NCI-H748 (cell line): ENCODE measurements around the gene RAP2A.
A peak's percentile ranks its signal among the peaks of the same experiment; 100 is the strongest.

Experiments
- DNase-seq: peaks from one replicate; lab custom pipeline; 2025; ENCODE audit not compliant: unreplicated experiment; lab: John Stamatoyannopoulos, UW

RAP2A gene

DNA sequence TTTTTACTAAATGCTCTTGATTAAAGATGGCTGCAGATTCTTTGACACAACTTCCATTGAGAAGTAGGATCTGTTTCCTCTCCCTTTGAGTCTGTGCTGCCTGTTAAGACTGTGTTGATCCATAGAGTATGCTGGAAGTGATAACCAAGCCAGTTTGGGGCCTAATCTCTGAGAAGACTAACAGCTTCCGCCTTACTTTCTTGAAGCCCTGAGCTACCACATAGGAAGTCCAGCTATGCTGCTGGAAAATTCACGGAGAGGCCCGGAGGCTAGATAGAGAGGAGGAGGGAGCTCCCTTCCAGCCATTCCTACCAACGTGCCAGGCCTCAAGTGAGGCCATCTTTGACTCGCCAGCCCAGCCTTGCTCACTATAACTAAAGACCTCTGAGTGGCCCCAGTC lies 12.5 kb downstream of the RAP2A start:
- DNase-seq: no peak

DNA sequence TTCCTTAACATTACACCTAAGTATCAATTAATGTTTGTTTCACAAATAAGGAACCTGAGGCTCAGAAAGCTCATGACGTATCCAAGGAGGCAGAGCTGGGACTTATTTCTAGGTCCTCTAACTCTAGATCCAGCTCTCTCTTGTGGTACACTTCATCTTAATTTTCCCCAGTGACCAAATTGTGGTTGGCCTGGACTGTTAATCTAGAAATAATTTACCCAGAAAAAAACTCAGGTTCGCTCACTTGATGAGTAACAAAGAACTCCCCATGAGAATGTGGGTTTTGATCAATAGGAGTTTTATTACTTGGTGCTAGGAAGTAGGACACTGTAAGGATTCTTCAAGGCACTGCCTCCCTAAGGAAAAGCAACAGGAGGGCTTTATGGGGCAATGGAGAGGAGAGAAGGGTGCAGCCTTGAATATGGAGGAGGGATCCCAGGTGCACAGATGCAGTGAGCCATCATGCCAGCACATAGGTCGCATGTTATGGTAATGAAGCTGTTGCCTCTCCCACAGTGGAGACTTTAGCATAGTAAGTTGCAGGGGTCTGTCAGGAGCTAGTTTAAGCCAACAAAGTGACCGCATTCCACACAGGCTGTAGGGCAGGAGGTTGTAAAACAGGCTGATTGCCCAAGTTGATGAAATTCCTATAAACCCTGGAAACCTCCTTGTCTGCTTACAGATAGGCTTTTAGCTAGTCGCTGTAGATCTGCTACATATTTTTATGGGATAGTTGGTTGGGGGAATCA lies 14.7 kb downstream of the RAP2A start:
- no peak for DNase-seq

DNA sequence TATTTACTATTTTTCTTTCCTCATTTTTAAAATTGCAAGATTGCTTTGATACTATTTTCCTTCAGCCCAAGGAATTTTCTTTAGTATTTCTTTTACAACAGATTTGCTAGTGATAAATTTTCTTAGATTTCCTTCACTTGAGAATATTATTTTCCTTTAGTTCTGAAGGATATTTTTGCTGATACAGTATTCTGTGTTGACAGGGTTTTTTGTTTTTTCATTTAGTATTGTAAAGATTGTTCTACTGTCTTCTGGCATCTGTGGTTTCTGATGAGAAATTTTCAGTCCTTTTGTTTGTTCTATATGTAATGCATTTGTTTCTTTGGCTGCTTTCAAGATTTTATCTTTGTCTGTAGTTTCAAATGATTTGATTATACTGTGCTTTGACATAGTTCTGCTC lies 20.7 kb downstream of the RAP2A start:
- no peak for DNase-seq

DNA sequence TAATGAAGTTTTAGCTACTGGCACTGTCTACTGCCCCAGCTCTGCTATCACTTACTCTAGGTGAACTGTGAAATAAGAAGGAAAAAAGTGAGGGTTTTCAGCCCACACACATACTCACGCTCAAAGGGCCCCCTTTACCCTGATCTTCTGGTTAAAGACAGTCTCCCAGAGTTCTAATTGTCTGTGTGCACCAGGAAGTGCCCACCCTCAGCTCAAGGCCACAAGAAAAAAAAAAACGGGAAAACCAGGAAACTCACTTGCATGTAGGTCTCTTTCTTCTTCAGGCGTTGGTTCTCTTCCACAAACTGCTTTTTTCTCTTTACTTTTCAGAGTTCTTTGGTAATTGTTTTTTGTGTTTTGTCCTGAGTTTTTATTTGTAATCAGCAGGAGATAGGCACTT lies 22.1 kb downstream of the RAP2A start:
- DNase-seq: no peak

DNA sequence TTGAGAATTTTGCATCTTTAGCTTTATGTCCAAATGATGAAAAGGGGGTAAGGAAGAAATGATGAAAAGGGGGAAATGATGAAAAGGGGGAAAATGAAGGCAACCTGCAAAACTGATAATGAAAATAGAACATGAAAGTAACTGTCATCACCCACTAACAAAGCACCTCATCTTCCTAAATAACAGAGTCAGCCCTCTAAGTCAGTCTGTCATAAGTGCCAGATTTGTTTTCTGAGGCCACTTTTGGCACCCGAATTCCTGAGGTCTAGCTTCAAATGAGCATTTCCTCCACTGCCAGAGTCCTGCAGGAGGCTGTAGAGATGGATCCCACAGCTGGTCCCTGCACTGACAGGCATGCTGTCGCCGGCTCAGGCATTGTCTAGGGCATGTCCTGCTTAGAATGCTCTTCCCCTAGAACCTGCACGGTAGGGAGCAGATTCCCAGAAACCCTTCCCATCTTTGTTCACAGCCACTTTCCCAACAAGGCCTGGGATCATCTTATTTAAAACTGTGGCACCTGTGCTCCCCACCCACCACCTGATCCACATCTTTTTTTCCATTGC lies 25.3 kb downstream of the RAP2A start:
- no peak for DNase-seq

DNA sequence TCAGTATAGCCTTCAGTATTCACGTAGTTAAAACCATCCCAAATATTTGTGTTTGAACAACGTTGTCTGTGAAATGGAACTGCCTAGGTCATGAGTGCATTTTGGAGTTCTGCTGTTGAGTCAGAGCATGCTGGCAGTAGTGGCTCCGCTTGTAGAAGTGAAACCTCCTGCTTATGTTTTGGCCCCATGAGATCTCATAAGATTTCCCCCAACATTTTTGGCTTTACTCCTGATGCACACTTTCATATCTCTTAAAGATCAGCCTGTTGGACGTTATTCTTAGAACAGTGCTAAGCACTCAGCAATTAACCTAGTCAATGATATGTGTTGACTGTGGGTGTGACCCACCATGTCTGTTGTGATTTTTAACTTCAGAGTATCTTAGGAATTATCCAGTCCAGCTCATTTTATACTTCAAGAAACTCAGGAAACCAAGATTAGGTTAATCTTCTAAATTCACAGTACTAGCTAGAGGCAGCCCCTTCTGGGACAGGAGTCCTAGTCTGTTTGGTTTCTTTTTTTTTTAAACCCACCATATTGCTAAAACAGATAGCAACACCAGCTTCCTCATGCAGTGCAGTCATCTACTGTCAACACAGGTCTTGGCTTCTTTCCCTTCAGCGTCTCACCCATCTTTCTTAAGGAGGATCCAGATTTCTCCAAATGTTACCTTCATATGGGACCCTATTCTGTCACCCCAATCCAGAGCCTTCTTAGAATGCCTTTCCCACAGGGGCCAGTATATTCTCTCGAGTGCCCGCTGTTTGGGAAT lies 26.2 kb downstream of the RAP2A start:
- no peak for DNase-seq

DNA sequence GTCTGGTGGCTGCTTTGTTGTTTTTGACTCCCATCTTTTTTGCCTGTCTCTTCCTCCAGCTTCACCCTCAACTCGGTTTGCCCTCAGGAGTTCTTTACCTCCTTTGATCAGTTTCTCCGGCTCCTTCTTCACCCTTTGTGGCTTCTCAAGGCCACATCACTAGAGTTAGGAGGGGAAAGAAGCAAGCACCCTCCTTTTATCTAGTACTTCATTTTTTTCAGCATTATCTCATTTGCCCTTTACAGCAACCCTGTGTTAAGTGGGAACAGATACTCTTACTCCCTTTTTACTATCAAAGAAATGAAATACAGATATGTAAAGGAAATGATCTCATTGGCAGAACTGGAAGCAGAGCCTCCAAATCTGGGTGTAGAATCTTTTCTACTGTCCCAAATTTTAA lies 26.9 kb downstream of the RAP2A start:
- no peak for DNase-seq

DNA sequence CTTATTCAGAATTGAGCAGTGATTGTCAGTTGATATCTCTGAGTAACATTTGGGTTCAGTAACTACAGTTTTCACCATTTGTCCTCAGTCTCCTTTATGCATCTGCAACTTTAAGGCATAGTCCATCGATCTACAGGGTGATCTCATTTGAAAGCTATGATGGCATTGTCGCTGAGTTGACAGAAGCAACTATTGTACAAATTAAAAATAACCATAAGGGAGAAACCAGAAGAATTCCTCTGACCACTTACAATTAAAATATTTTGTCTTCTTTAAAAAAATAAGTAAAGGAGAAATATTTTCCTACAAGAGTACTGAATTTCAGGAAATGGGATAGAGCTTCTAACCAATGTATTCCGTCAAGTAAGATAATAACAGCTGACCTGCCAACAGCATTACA lies 30.6 kb downstream of the RAP2A start:
- no peak for DNase-seq

DNA sequence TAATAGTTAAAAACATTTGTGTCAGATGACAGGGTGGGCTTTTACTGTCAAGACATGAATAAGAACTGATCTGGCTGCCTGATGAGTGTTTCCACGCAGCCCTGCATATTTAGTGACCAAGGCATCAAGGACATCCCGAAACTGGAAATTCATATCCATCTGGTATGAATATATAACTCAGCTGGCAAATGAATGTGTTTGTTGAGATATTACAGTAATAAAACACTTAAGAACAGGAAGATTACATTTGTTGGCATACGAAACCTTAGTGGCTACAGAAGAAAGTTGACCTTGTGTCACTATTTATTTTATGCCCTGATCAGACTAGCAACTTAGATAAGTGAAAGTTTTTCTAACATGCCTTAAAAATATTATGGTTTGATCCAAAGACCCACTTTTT lies 32.8 kb downstream of the RAP2A start:
- DNase-seq: no peak

DNA sequence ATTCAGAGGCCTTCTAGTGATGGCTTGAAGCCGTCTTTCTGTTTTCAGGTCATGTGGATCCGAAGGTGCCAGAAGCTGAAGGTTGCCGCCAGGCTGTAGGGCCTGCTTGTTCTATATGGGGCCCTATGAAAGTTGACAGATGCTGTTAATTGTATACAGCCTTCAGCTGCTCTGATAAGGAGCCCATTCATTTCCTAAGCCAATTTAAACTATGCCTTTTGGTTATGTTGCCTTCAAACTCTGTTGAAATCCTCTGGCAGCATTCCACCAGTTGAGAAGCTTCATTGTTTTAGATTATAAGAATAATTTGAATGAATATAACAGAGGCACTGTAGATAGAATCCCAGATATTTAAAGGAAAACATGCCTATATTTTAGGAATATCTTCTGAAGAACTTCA lies 34.4 kb downstream of the RAP2A start:
- no peak for DNase-seq

DNA sequence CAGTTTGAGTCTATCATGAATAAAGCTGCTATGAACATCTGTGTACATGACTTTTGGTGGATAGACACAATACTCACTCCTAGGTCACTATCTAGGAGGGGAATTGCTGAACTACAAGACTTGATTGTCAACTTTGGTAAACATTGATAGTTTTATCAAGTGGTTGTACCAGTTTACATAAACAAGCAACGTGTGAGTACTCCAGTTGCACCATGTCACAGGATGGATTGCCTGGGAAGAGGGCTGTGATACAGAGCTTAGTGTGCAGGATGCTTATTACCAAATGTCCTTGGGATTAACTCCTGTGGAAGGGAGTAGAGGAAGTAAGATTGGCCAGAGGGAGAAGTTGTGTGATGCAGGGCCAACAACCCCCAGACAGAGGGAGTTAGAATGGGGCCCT lies 37.7 kb downstream of the RAP2A start:
- no peak for DNase-seq

DNA sequence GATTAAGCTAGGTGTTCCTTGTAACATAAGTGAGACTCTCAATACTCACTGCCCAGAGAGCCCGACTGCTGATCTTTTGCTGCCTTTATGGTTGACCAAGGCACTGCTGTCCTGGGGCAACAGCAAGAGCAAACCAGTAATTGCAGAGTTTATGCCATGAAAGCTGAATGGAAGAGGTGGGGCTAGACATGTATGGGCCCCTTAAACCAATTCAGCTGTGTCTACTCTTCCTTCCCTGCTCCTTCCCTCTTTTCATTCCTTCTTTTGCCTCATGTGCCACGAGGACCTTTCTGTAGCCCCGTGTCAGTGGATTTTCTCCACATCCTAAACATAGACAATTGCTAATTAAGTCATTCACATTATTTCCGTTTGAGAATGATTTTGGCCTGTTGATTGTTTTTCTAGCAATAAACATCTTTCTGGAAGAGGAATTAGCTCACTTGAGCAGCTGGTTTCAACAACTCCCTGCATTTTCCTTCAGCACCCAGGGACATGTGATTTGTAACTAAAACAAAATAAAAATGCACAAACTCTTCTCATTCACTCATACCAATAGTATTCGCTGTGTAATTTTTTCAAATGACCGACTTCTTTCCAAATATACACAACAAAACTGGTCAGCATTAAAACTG lies 40.5 kb downstream of the RAP2A start:
- DNase-seq: no peak

DNA sequence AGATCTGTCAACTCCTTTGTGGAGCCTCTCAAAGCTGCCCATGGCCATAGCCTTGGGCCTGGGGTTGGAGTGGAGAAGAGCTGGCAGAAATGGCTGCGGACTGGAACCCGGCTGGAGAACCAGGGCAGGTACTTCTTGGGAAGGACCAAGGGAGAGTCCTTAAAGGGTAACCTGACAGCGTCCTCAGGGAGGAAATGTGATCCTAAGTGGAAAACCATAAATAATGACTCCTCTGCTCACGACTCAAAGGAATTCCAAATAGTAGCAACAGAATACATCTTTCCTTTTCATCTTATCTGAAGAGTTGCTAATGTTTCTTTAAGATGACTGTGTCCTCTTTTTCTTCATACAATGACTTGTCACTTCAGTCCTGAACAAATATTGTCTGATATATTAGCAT lies 41.0 kb downstream of the RAP2A start:
- no peak for DNase-seq

DNA sequence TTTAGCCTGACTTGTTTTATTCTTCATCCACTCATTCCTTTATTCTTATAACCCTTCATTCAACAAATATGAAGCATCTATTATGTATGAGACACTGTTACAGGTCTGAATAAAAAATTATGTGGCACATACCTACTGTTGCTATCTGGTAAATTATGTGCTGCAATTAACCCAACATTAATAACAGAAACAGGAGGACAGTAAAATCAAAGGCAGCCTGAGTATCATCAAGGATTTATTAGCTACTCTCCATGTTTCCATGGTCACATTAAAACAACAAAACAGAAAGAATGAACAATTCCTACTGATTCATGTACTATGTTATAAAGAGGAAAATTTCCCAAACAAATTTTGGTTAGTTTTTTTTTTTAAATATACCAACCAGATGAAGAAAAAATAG lies 43.9 kb downstream of the RAP2A start:
- DNase-seq: peak; percentile 12

DNA sequence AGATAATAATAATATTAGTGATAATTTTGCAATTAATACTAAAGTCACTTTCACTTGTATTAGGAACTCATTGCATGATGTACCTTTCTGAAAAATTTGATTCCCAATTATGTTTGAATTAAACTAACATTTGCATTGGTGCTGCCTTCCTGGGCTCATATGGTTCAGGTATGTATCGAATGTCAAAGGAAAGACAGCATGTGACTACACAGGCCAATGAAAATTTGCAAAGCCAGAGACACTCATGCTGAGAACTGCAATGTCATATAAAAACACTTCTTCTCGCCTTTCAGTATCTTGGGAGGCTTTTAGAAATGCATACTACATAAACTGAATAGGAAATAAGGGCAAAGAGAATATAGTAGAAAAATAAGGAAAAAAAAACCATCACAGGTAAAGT lies 44.3 kb downstream of the RAP2A start:
- peak; percentile 17 for DNase-seq

DNA sequence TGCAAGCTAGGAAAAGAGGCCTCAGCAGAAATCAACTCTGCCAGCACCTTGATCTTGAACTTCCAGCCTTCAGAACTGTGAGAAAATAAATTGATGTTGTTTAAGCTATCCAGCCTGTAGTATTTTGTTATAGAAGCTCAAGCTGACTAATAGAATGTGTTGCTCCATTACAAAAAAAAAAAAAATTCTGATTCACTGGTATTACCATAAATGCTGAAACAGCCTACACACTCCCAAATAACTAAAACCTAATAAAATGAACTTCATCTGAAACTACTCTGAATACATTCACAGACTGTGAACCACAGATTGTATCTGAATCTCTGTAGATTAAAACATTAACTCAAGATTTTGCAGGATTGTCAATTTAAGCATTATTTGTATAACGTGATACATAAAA lies 49.5 kb downstream of the RAP2A start:
- no peak for DNase-seq

DNA sequence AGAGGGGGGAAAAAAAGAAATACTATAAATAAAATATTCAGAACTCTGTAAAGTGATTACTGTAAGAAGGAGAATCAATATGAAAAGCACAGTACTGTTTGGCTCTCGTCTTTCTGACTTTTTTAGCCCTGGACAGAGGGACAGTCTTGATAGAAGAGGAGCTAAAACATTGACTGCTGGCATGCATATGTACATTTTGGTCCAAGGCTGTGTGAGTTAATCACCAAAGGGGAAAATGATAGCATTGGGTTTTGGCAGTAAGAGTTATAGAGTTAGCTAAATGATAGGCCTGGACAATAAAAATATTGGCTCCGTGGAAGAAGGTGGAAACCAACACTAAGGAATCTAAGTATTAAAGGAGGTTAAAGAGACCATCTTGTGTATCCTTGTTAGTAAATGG lies 50.3 kb downstream of the RAP2A start:
- DNase-seq: no peak

DNA sequence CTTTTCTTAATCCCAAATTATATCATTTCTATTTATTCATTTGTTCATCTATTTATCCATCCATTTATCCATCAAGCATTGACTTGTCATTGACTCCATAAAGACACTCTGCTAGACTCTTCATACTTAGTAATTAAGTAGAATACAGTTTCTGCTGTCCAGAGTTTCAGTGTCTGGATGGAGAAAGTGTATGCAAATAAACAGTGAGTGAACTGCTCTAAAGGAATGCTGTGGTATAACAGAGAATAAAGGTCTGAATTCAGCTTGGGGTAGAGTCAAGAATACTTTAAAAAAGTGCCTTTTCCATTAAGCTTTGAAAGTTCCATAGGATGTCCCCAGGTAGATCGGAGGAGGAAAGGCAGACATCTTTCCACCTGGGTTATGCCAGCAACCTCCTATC lies 51.4 kb downstream of the RAP2A start:
- no peak for DNase-seq

DNA sequence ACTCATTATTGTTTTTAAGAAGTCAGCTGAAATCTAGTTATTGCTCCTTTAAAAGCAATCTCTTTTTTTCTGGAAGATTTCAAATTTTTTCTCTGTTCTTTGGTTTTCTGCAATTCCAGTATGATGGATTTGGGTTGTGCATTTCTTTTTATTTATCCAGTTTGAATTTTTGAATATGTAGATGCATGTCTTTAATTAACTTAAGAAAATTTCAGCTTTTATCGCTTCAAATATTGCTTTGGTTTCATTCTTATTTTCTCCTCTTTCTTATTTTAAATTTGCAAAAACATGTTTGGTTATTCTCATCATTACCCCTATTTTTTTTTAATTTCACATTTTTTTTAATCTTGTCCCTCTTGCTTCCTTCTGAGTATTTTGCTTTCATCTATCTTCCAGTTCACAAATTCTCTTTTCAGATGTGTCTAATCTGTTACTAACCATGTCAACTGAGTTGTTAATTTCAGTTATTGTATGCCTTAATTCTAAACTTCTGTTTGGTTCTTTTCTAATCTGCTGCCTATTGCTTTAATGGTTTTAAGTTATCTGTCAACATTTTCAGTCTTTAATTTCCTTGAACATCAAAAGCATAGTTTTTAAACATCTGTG lies 56.8 kb downstream of the RAP2A start:
- no peak for DNase-seq

DNA sequence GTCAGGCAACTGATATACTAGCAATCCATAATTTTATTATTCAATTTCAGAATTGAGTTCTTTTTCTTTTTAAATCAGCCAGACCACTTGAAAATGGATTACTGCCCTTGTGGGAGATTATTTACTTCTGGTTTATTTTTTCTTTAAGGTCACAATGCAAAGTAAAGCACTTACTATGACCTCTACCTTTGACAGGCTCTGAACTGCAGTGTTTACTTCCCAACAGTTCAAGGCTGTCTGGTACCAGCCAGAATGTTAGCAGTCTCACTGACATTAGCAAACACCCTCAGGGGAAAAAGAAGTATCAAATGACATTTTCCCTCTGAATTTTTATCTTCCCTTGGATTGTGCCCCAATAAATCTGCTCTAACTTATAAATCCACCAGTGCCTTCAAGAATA lies 57.5 kb downstream of the RAP2A start:
- DNase-seq: peak; percentile 80

DNA sequence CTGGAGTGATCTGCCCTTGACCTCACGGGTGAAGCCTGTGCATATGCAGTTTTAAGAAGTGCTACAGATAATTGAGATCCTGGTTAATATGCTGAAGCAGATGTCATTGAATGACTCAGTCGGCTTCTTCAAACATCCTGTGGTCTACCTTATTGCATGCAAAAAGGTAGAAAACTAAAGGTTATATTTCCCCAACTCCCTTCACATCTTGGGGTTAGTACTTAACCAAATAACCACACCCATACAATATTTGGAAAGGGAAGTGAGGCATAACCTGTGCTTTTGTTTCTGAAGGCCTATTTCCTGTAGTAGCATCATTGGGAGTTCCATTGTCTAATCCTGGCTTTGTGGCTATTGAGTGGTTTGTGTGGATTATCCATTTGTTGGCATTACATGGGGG lies 58.3 kb downstream of the RAP2A start:
- DNase-seq: peak; percentile 96
